GM23338 (cell line): ENCODE data around the gene STRIP1. TPM values are rescaled to one million over a fixed set of nuclear protein-coding genes. Genes with fewer than 3 reads are reported as not detected.

Source experiments
- ATAC-seq: fragments of 200-7000 bp; cut with Tn5 transposase; 3 replicates; pipeline ENCODE4 v1.9.1; 2020
- DNase-seq: peaks from one replicate; pipeline ENCODE4 v3.0.0-alpha.2; 2015; ENCODE audit warnings: low spot score
- H2AFZ ChIP-seq: fragments of 200-600 bp; sonication (generic); 2 replicates; pipeline ENCODE4 v1.8.0; 2016; ENCODE audit warnings: antibody characterized with exemption, mild to moderate bottlenecking, moderate library complexity
- H3F3A ChIP-seq: fragments of 200-600 bp; sonication (generic); replicated peaks from 2 replicates; pipeline ENCODE4 v1.8.0; 2017; ENCODE audit warnings: antibody characterized with exemption, mixed run types, low read depth
- H3K27ac ChIP-seq: fragments of 200-600 bp; sonication (generic); 2 replicates; pipeline ENCODE4 v1.6.1; 2016; ENCODE audit warnings: low read depth
- H3K27me3 ChIP-seq: fragments of 200-600 bp; sonication (generic); 2 replicates; pipeline ENCODE4 v1.8.0; 2016; ENCODE audit warnings: mild to moderate bottlenecking, mixed run types, moderate library complexity; ENCODE audit not compliant: insufficient read depth
- H3K36me3 ChIP-seq: fragments of 200-600 bp; sonication (generic); 2 replicates; pipeline ENCODE4 v1.8.0; 2016; ENCODE audit warnings: mild to moderate bottlenecking; ENCODE audit not compliant: insufficient read depth
- H3K4me1 ChIP-seq: fragments of 200-600 bp; sonication (generic); 2 replicates; pipeline ENCODE4 v1.8.0; 2016; ENCODE audit warnings: mild to moderate bottlenecking, moderate library complexity; ENCODE audit not compliant: insufficient read depth
- H3K4me2 ChIP-seq: fragments of 200-600 bp; sonication (generic); 2 replicates; pipeline ENCODE4 v1.7.1; 2017; ENCODE audit warnings: mixed run types
- H3K4me3 ChIP-seq: fragments of 200-600 bp; sonication (generic); 2 replicates; pipeline ENCODE4 v1.6.1; 2016; ENCODE audit warnings: mixed run types
- H3K79me2 ChIP-seq: fragments of 200-600 bp; sonication (generic); replicated peaks from 2 replicates; pipeline ENCODE4 v1.8.0; 2017; ENCODE audit warnings: mild to moderate bottlenecking; ENCODE audit not compliant: insufficient read depth
- H3K9me2 ChIP-seq: fragments of 200-600 bp; sonication (generic); 2 replicates; pipeline ENCODE4 v1.8.0; 2017; ENCODE audit not compliant: insufficient read depth
- H4K20me1 ChIP-seq: fragments of 200-600 bp; sonication (generic); replicated peaks from 2 replicates; pipeline ENCODE4 v1.8.0; 2017; ENCODE audit warnings: mild to moderate bottlenecking; ENCODE audit not compliant: insufficient read depth
- H3K27ac Mint-ChIP-seq: 2 replicates; pipeline ENCODE4 v1.8.0; 2020; ENCODE audit warnings: inconsistent platforms, mild to moderate bottlenecking, moderate library complexity, mixed read lengths
- H3K27me3 Mint-ChIP-seq: 3 replicates; pipeline ENCODE4 v1.8.0; 2022; ENCODE audit warnings: low read depth, mild to moderate bottlenecking, moderate library complexity, mixed read lengths, inconsistent platforms; ENCODE audit not compliant: insufficient read depth, poor library complexity
- H3K36me3 Mint-ChIP-seq: 3 replicates; pipeline ENCODE4 v1.8.0; 2021; ENCODE audit warnings: low read depth, mild to moderate bottlenecking, inconsistent platforms, moderate library complexity, mixed read lengths
- H3K4me1 Mint-ChIP-seq: 3 replicates; pipeline ENCODE4 v1.8.0; 2020; ENCODE audit warnings: mild to moderate bottlenecking, inconsistent platforms, mixed read lengths
- H3K4me3 Mint-ChIP-seq: 3 replicates; pipeline ENCODE4 v1.8.0; 2021; ENCODE audit warnings: moderate library complexity, mild to moderate bottlenecking, inconsistent platforms, mixed read lengths
- H3K9me3 Mint-ChIP-seq: 3 replicates; pipeline ENCODE4 v1.8.0; 2020; ENCODE audit warnings: moderate library complexity, mild to moderate bottlenecking, inconsistent platforms, mixed read lengths
- CREB1 ChIP-seq: fragments of 250-450 bp; sonication (Bioruptor Pico); IDR thresholded peaks from 2 replicates; pipeline ENCODE4 v1.5.0; 2020; ENCODE audit warnings: low read depth, mild to moderate bottlenecking, moderate library complexity
- ETS1 ChIP-seq: IDR thresholded peaks from 2 replicates; pipeline ENCODE4 v1.6.1; 2016; ENCODE audit warnings: antibody characterized with exemption
- EZH2phosphoT487 ChIP-seq: fragments of 200-600 bp; sonication (generic); IDR thresholded peaks from one replicate; pipeline ENCODE4 v1.8.1; 2018; ENCODE audit warnings: antibody characterized with exemption; ENCODE audit not compliant: unreplicated experiment
- JUNB ChIP-seq: IDR thresholded peaks from one replicate; pipeline ENCODE4 v1.6.1; 2016; ENCODE audit warnings: antibody characterized with exemption; ENCODE audit not compliant: unreplicated experiment
- NANOG ChIP-seq: IDR thresholded peaks from 2 replicates; pipeline ENCODE4 v1.6.1; 2016; ENCODE audit warnings: antibody characterized with exemption, borderline replicate concordance
- POLR2AphosphoS5 ChIP-seq: IDR thresholded peaks from 2 replicates; pipeline ENCODE4 v1.6.1; 2016; ENCODE audit warnings: antibody characterized with exemption, low read depth
- REST ChIP-seq: IDR thresholded peaks from one replicate; pipeline ENCODE4 v1.6.1; 2018; ENCODE audit warnings: antibody characterized with exemption; ENCODE audit not compliant: unreplicated experiment
- STAT1 ChIP-seq: IDR thresholded peaks from one replicate; pipeline ENCODE4 v1.6.1; 2016; ENCODE audit warnings: antibody characterized with exemption; ENCODE audit not compliant: unreplicated experiment
- ZNF114 ChIP-seq: fragments of 250-450 bp; sonication (Bioruptor Pico); IDR thresholded peaks from 2 replicates; pipeline ENCODE4 v1.5.0; 2020; ENCODE audit warnings: mild to moderate bottlenecking, moderate library complexity
- ZNF331 ChIP-seq: fragments of 250-450 bp; sonication (Bioruptor Pico); IDR thresholded peaks from 2 replicates; pipeline ENCODE4 v1.5.0; 2020; ENCODE audit warnings: low read depth, mild to moderate bottlenecking, moderate library complexity
- ZNF462 ChIP-seq: fragments of 250-450 bp; sonication (Bioruptor Pico); IDR thresholded peaks from 2 replicates; pipeline ENCODE4 v1.5.0; 2020; ENCODE audit warnings: mild to moderate bottlenecking, moderate library complexity
- polyA plus RNA-seq: library from polyadenylated mRNA; unstranded; fragments of >200 nt; fragmentation: Nextera tagmentation; extraction: Ambion mirVana; gene quantifications from 2 replicates; pipeline ENCODE4 v1.2.1, GENCODE V29; 2016
- total RNA-seq: library from RNA; depleted of rRNA; stranded (reverse); fragments of >200 nt; shearing (Covaris generic); gene quantifications from 2 replicates; pipeline ENCODE4 v1.2.3, GENCODE V29; 2014

Gene STRIP1
- total and polyA plus RNA-seq, 2 experiments from 2014 or later: 17.2 to 50.6 TPM

GRCh38 chr1:109997204-109997866, 37.1 kb upstream of the STRIP1 start (continued):
- no peak for TF ChIP-seq REST
- no peak for TF ChIP-seq ZNF114
- TF ChIP-seq STAT1: no peak
- no peak for TF ChIP-seq JUNB
- TF ChIP-seq NANOG: no peak

GRCh38 chr1:109997867-109998229, 36.6 kb upstream of the STRIP1 start:
- H4K20me1 ChIP-seq: peaks cover 34% of the 10 kb centered on the region
- peaks cover 85% of the 10 kb centered on the region for H3K79me2 ChIP-seq
- no peaks in the 10 kb centered on the region for H3K27me3 ChIP-seq
- H2AFZ ChIP-seq: no peak overlapping the region
- H3K36me3 ChIP-seq: no peaks in the 10 kb centered on the region
- ATAC-seq: no peak
- Mint-ChIP-seq H3K27me3 (peaks cover 6% of the 10 kb centered on the region), H3K4me1 (peaks cover 11% of the 10 kb centered on the region; the same call in 2 of the 3 replicates), H3K36me3 (peaks cover 5% of the 10 kb centered on the region; the same call in 1 of the 3 replicates), H3K27ac (no peak overlapping the region), H3K4me3 (no peak overlapping the region), H3K9me3 (no peaks in the 10 kb centered on the region)
- DNase-seq: no peak
- H3F3A ChIP-seq: no peaks in the 10 kb centered on the region
- H3K4me3 ChIP-seq: no peak overlapping the region
- H3K4me2 ChIP-seq: no peak overlapping the region
- peaks cover 10% of the 10 kb centered on the region; the same call in 1 of the 2 replicates for H3K4me1 ChIP-seq
- H3K27ac ChIP-seq: no peak overlapping the region; the same call in 1 of the 2 replicates
- no peaks in the 10 kb centered on the region for H3K9me2 ChIP-seq
- TF ChIP-seq CREB1 (CRISPR knock-in tag): no peak
- TF ChIP-seq NANOG: no peak
- no peak for TF ChIP-seq ETS1
- no peak for TF ChIP-seq POLR2AphosphoS5
- TF ChIP-seq JUNB: no peak
- no peak for TF ChIP-seq ZNF114
- TF ChIP-seq ZNF462: no peak
- TF ChIP-seq ZNF331: no peak
- no peak for TF ChIP-seq EZH2phosphoT487
